Astrocyte (in vitro differentiated cells and primary cell): Measurements from ENCODE around the gene AK9.

Experiments
- EZH2 ChIP-seq: IDR thresholded peaks from 2 replicates; pipeline ENCODE4 v1.6.1; 2012; ENCODE audit warnings: mild to moderate bottlenecking, low read length, inconsistent platforms; ENCODE audit not compliant: insufficient read depth
- TF ChIP-seq, protein P1 (sequence below): IDR thresholded peaks from 2 replicates; pipeline ENCODE4 v1.5.1; 2011; ENCODE audit warnings: low read depth, mild to moderate bottlenecking, inconsistent platforms, low read length, moderate library complexity; ENCODE audit not compliant: insufficient read depth

DNA sequence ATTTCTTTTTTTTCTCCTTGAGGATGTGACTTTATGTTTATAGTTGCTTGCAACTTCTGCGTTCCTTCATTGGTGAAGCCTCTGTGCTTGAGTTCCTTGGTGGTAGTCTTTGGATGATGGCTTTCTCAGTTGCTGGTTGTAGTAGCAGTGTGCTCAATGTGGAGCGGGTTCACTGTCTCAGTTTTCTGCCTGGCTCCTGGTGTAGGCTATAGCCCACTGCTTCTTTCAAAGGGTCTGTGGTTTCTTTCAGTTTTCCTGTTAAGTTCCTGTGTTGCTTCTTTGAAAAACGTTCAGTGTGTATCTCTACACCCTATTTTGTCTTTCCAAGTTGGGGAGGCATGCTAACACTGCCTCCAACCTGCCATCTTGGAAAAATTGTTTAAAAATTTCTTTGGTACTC, 174.1 kb downstream of the AK9 start:
- TF ChIP-seq, protein P1, sequence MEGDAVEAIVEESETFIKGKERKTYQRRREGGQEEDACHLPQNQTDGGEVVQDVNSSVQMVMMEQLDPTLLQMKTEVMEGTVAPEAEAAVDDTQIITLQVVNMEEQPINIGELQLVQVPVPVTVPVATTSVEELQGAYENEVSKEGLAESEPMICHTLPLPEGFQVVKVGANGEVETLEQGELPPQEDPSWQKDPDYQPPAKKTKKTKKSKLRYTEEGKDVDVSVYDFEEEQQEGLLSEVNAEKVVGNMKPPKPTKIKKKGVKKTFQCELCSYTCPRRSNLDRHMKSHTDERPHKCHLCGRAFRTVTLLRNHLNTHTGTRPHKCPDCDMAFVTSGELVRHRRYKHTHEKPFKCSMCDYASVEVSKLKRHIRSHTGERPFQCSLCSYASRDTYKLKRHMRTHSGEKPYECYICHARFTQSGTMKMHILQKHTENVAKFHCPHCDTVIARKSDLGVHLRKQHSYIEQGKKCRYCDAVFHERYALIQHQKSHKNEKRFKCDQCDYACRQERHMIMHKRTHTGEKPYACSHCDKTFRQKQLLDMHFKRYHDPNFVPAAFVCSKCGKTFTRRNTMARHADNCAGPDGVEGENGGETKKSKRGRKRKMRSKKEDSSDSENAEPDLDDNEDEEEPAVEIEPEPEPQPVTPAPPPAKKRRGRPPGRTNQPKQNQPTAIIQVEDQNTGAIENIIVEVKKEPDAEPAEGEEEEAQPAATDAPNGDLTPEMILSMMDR = no peak
- TF ChIP-seq EZH2 = no peak
